HEK293T (cell line): ENCODE measurements around the gene CLUH.

ENCODE experiments used
- ARNT ChIP-seq: fragments of 450-650 bp; IDR thresholded peaks from 2 replicates; pipeline ENCODE4 v1.6.1; 2017; ENCODE audit warnings: mild to moderate bottlenecking
- BHLHE40 ChIP-seq: fragments of 450-650 bp; IDR thresholded peaks from 2 replicates; pipeline ENCODE4 v1.6.1; 2016; ENCODE audit warnings: mild to moderate bottlenecking, moderate library complexity, borderline replicate concordance
- CTBP1 ChIP-seq: fragments of 450-650 bp; IDR thresholded peaks from 2 replicates; pipeline ENCODE4 v1.6.1; 2016; ENCODE audit warnings: borderline replicate concordance
- ELF4 ChIP-seq: fragments of 450-650 bp; IDR thresholded peaks from 2 replicates; pipeline ENCODE4 v1.6.1; 2017; ENCODE audit warnings: antibody characterized with exemption
- FOXK2 ChIP-seq: fragments of 450-650 bp; IDR thresholded peaks from 2 replicates; pipeline ENCODE4 v1.6.1; 2016; ENCODE audit warnings: mild to moderate bottlenecking
- FOXM1 ChIP-seq: fragments of 450-650 bp; IDR thresholded peaks from 2 replicates; pipeline ENCODE4 v1.6.1; 2017; ENCODE audit warnings: mild to moderate bottlenecking, borderline replicate concordance
- HDGF ChIP-seq: fragments of 450-650 bp; IDR thresholded peaks from 2 replicates; pipeline ENCODE4 v1.6.1; 2017; ENCODE audit warnings: antibody characterized with exemption, borderline replicate concordance
- LEF1 ChIP-seq: fragments of 450-650 bp; IDR thresholded peaks from 2 replicates; pipeline ENCODE4 v1.6.1; 2017; ENCODE audit warnings: mild to moderate bottlenecking, borderline replicate concordance
- NFRKB ChIP-seq: fragments of 450-650 bp; IDR thresholded peaks from 2 replicates; pipeline ENCODE4 v1.6.1; 2016; ENCODE audit warnings: mild to moderate bottlenecking, moderate library complexity
- PKNOX1 ChIP-seq: fragments of 450-650 bp; IDR thresholded peaks from 2 replicates; pipeline ENCODE4 v1.6.1; 2016
- SP1 ChIP-seq: fragments of 450-650 bp; IDR thresholded peaks from 2 replicates; pipeline ENCODE4 v1.6.1; 2017
- SUZ12 ChIP-seq: fragments of 450-650 bp; IDR thresholded peaks from 2 replicates; pipeline ENCODE4 v1.6.1; 2016; ENCODE audit warnings: mild to moderate bottlenecking
- ZNF384 ChIP-seq: fragments of 450-650 bp; IDR thresholded peaks from 2 replicates; pipeline ENCODE4 v1.6.1; 2016

GRCh38 chr17:2745317-2746037, 33.9 kb upstream of the CLUH start:
- TF ChIP-seq SUZ12 (no peak), FOXM1 (no peak), PKNOX1 (no peak), HDGF (no peak), BHLHE40 (no peak), ZNF384 (no peak), LEF1 (no peak), ARNT (no peak), CTBP1 (no peak), NFRKB (no peak), ELF4 (no peak), SP1 (no peak), FOXK2 (no peak)
